Immature natural killer cell (primary cell): ENCODE measurements around the gene C11orf68. TPM values are rescaled to one million over a fixed set of nuclear protein-coding genes. Genes with fewer than 3 reads are reported as not detected.

Experiments used
- polyA plus RNA-seq, 3 donors: library from polyadenylated mRNA; unstranded; fragments of 300-500 nt; fragmentation: Illumina TruSeq; gene quantifications; one replicate each; pipeline ENCODE4 v1.2.3, GENCODE V29; 2021

Gene C11orf68
- polyA plus RNA-seq, 3 donors from 2014 or later: 45.7 to 84.5 (median 60.4) TPM

Other genes with a start within 250 kb of the C11orf68 start
- 10 to 100 TPM; 41.8 to 49.4 (median 47.7) TPM for gene KAT5, start 206.8 kb downstream of the C11orf68 start, polyA plus RNA-seq
- 100 to 1,000 TPM in 2 of 3 donors, 10 to 100 TPM in 1; 37.4 to 160 (median 124) TPM for gene RNASEH2C, start 198.3 kb downstream of the C11orf68 start, polyA plus RNA-seq
- 10 to 100 TPM in 1 of 3 donors, 1 to 10 TPM in 2; 7.6 to 20.8 (median 8.2) TPM for gene AP5B1, start 138.1 kb downstream of the C11orf68 start, polyA plus RNA-seq
- gene OVOL1, start 132.0 kb downstream of the C11orf68 start, polyA plus RNA-seq: not detected
- gene SNX32, start 85.1 kb downstream of the C11orf68 start, polyA plus RNA-seq: 1 to 10 TPM in 2 of 3 donors, under 1 TPM in 1; 0.30 to 1.7 (median 1.6) TPM
- gene CFL1, start 60.9 kb downstream of the C11orf68 start, polyA plus RNA-seq: 1,000 to 10,000 TPM; 2,883 to 4,279 (median 3,963) TPM
- gene MUS81, start 58.6 kb downstream of the C11orf68 start, polyA plus RNA-seq: 10 to 100 TPM; 22.7 to 47.0 (median 32.2) TPM
- gene EFEMP2, start 46.3 kb downstream of the C11orf68 start, polyA plus RNA-seq: 1 to 10 TPM; 1.6 to 6.3 (median 3.6) TPM
- 1,000 to 10,000 TPM; 2,066 to 3,052 (median 2,928) TPM for gene CTSW, start 39.2 kb downstream of the C11orf68 start, polyA plus RNA-seq
- 100 to 1,000 TPM; 120 to 145 (median 141) TPM for gene FIBP, start 30.6 kb downstream of the C11orf68 start, polyA plus RNA-seq
- gene CCDC85B, start 28.4 kb downstream of the C11orf68 start, polyA plus RNA-seq: 100 to 1,000 TPM in 2 of 3 donors, 10 to 100 TPM in 1; 62.9 to 159 (median 142) TPM
- gene FOSL1, start 18.7 kb downstream of the C11orf68 start, polyA plus RNA-seq: under 1 TPM; 0.13 to 0.30 (median 0.17) TPM
- gene DRAP1, start 364 bp upstream of the C11orf68 start, polyA plus RNA-seq: 100 to 1,000 TPM; 135 to 234 (median 182) TPM
- gene TSGA10IP, start 26.4 kb upstream of the C11orf68 start, polyA plus RNA-seq: not detected
- gene SART1, start 42.7 kb upstream of the C11orf68 start, polyA plus RNA-seq: 10 to 100 TPM in 2 of 3 donors, 1 to 10 TPM in 1; 7.5 to 53.0 (median 16.1) TPM
- 10 to 100 TPM; 14.0 to 26.0 (median 21.0) TPM for gene EIF1AD, start 83.1 kb upstream of the C11orf68 start, polyA plus RNA-seq
- 100 to 1,000 TPM; 212 to 366 (median 295) TPM for gene BANF1, start 83.4 kb upstream of the C11orf68 start, polyA plus RNA-seq
- not detected for gene CST6, start 92.9 kb upstream of the C11orf68 start, polyA plus RNA-seq
- gene CATSPER1, start 107.4 kb upstream of the C11orf68 start, polyA plus RNA-seq: 10 to 100 TPM; 17.2 to 41.1 (median 20.8) TPM
- not detected for gene GAL3ST3, start 130.1 kb upstream of the C11orf68 start, polyA plus RNA-seq
- 100 to 1,000 TPM in 1 of 3 donors, 10 to 100 TPM in 2; 71.7 to 141 (median 76.7) TPM for gene SF3B2, start 133.3 kb upstream of the C11orf68 start, polyA plus RNA-seq
- 10 to 100 TPM; 10.0 to 72.3 (median 23.9) TPM for gene PACS1, start 151.2 kb upstream of the C11orf68 start, polyA plus RNA-seq